Mucosa of stomach (tissue), 1 donor: Measurements from ENCODE around the gene FNDC3B.

Source experiments
- H3K27me3 ChIP-seq: one replicate; pipeline ENCODE4 v1.7.0; 2013; ENCODE audit warnings: mild to moderate bottlenecking, low read length; ENCODE audit not compliant: control insufficient read depth, insufficient read depth
- H3K36me3 ChIP-seq: one replicate; pipeline ENCODE4 v1.7.0; 2013; ENCODE audit warnings: low read length; ENCODE audit not compliant: control insufficient read depth, insufficient read depth
- H3K4me1 ChIP-seq: one replicate; pipeline ENCODE4 v1.7.0; 2013; ENCODE audit warnings: mild to moderate bottlenecking, low read length; ENCODE audit not compliant: control insufficient read depth, insufficient read depth
- H3K4me3 ChIP-seq: one replicate; pipeline ENCODE4 v1.7.0; 2013; ENCODE audit warnings: low read length
- H3K9ac ChIP-seq: one replicate; pipeline ENCODE4 v1.7.0; 2013; ENCODE audit warnings: mild to moderate bottlenecking, low read length, moderate library complexity
- H3K9me3 ChIP-seq: one replicate; pipeline ENCODE4 v1.7.0; 2013; ENCODE audit warnings: mild to moderate bottlenecking, low read length, moderate library complexity; ENCODE audit not compliant: control insufficient read depth
- donor health status: Pancreatic carcinoma.

FNDC3B gene

DNA sequence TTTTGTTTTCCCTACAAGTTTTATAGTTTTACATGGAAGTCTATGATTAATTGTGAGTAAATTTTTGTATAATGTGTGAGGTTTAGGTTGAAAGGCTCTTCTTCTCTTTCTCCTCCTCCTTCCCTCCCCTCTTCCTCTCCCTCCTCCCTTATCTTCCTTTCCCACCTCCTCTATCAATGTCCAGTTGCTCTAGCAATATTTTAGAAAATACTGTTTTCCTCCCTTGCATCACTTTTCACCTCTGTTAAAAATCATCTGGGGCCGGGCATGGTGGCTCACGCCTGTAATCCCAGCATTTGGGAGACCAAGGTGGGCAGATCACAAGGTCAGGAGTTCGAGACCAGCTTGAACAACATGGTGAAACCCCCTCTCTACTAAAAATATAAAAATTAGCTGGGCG lies 119.4 kb downstream of the FNDC3B start:
- H3K9ac ChIP-seq = no peak overlapping the region
- H3K4me1 ChIP-seq = peaks cover 29% of the 10 kb centered on the region
- no peaks in the 10 kb centered on the region for H3K36me3 ChIP-seq
- H3K27me3 ChIP-seq = no peaks in the 10 kb centered on the region
- no peak overlapping the region for H3K4me3 ChIP-seq
- H3K9me3 ChIP-seq = no peaks in the 10 kb centered on the region

DNA sequence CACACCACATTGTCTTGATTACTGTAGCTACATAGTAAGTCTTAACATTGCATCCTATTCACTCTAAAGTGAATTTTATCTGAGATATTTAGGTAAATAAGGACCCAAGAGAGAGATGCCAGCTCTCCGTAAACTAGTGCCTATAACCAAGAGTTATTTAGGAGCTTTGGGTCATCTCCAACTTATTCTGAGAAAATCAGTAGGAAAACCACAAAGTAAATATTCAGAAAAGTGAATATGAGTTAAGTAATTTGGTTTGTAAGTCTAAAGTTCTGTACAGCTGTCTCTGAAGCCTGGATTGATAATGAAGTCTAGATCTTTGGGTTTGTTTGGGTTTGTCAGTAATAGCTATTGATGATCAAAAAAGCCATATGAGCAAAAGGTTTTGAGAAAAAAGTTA lies 120.0 kb downstream of the FNDC3B start:
- Histone ChIP-seq H3K4me1 (peaks cover 26% of the 10 kb centered on the region), H3K36me3 (no peaks in the 10 kb centered on the region), H3K4me3 (no peak overlapping the region), H3K9me3 (no peaks in the 10 kb centered on the region), H3K9ac (no peak overlapping the region), H3K27me3 (no peaks in the 10 kb centered on the region)

DNA sequence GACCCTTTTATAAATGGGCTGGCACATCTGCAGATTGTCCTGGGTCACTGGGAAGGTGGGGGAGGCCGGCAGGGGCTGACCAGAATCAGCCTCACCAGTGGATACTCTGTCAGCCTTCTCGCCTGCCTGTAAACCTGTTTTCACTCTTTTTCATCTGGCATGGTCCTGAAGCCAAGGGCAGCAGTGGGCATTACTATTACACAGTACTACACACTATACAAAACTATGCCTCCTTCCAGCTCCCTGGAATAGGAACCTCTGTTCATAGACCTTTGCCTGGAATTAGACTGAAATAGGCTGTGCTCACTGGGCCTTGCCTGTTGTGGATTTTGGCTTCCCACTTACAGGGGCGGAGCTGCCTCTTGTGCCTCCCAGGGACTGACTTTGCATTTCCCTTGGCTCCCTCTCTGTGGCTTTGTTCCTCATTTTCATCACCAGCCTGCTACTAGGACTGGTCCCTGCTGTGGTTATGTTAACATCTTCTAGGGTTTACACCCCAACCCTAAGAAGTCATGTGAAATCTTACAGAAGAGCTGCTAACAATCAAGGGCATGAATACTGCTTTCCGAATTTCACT lies 120.7 kb downstream of the FNDC3B start:
- H3K4me3 ChIP-seq = no peak overlapping the region
- H3K9me3 ChIP-seq = no peaks in the 10 kb centered on the region
- no peak overlapping the region for H3K9ac ChIP-seq
- no peaks in the 10 kb centered on the region for H3K36me3 ChIP-seq
- H3K27me3 ChIP-seq = no peaks in the 10 kb centered on the region
- peaks cover 26% of the 10 kb centered on the region for H3K4me1 ChIP-seq

DNA sequence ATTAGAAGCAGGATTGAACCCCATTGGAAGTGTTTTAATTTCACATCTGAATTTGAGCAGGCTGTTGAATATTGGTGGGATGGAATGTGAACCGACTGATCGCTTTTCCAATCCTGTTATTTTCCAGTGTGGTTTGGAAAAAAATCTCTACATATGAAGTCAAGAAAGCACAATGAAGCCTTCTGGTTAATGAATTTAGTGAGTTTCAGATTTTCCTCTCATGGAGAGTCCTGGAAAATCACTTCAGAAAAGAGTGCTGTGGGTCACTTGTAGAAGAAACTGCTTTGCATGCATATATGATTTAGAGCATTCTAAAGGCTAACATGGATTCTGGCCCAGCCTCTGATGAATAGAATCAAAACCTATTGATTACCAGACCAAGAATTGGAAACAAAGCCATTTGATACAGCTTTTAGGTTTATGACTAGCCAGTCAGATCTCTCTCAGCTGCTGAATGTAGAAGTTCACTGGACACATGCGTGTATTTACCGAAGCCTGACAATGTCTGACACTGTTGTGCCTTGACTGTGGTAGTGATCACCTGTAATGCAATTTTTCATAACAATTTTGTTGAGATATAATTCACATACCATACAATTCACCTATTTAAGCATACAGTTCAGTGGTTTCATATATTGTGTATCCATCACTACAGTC lies 121.9 kb downstream of the FNDC3B start:
- Histone ChIP-seq H3K27me3 (no peaks in the 10 kb centered on the region), H3K9ac (no peak overlapping the region), H3K36me3 (no peaks in the 10 kb centered on the region), H3K9me3 (no peaks in the 10 kb centered on the region), H3K4me3 (no peak overlapping the region), H3K4me1 (peaks cover 14% of the 10 kb centered on the region)

DNA sequence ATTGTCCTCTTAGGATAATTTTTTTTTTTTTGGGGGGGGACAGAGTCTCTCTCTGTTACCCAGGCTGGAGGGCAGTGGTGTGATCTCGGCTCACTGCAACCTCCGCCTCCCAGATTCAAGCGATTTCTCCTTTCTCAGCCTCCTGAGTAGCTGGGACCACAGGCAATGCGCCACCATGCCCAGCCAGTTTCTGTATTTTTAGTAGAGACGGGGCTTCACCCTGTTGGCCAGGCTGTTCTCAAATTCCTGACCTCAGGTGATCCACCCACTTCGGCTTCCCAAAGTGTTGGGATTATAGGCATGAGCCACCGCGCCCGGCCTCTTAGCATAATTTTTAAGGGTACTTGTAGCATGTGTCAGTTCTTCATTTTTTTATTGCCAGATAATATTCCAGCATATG lies 122.6 kb downstream of the FNDC3B start:
- Histone ChIP-seq H3K9me3 (no peaks in the 10 kb centered on the region), H3K4me1 (peaks cover 7% of the 10 kb centered on the region), H3K9ac (no peak overlapping the region), H3K4me3 (no peak overlapping the region), H3K27me3 (no peaks in the 10 kb centered on the region), H3K36me3 (no peaks in the 10 kb centered on the region)

DNA sequence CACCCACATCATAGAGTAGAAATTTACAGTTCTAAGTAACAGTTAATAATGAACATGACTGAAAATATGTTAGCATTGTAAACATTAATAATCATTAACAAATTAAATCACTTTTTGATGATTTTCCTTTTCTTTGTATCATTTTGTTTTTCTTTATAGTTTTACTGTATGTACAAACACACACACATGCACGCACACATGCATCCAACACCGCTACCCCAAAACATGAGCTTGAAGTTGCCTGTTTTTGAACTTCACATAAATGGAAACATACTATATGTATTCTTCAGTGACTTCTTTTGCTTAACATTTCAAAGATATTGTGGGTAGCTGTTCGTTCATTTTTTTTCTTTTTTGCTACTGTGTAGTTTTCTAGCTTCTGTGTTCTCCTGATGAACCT lies 123.9 kb downstream of the FNDC3B start:
- no peak overlapping the region for H3K9ac ChIP-seq
- no peaks in the 10 kb centered on the region for H3K9me3 ChIP-seq
- no peak overlapping the region for H3K4me3 ChIP-seq
- no peaks in the 10 kb centered on the region for H3K4me1 ChIP-seq
- no peaks in the 10 kb centered on the region for H3K36me3 ChIP-seq
- H3K27me3 ChIP-seq = no peaks in the 10 kb centered on the region

DNA sequence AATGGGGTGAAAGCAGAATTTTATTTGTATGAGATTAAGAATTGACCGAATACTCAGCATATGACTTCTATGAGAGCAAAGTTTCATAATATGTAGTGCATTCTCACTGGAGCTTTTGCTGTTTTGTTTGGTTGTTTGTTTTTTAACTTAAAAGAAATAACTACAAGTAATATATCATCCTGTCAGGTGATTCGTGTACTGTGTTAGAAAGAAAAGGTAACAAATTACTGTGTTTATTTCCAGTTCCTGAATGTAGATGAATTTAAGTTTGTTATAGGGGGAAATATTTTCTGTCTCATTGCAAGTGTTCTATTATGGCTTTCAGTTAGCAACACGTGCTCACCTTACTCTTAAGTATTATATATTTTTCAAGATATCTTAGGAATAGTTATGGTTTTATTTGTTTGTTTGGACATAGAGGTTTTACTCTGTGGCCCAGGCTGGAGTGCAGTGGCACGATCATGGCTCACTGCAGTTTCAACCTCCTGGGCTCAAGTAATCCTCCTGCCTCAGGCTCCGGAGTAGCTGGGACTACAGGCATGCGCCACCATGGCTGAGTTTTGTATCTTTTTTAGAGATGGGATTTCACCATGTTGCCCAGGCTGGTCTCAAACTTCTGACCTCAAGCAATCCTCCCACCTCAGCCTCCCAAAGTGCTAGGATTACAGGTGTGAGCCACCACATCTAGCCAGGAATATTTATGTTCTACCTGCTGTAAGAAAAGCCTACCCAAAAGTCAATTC lies 125.4 kb downstream of the FNDC3B start:
- Histone ChIP-seq H3K9ac (no peak overlapping the region), H3K9me3 (no peaks in the 10 kb centered on the region), H3K4me1 (peaks cover 9% of the 10 kb centered on the region), H3K36me3 (no peaks in the 10 kb centered on the region), H3K27me3 (no peaks in the 10 kb centered on the region), H3K4me3 (no peak overlapping the region)

DNA sequence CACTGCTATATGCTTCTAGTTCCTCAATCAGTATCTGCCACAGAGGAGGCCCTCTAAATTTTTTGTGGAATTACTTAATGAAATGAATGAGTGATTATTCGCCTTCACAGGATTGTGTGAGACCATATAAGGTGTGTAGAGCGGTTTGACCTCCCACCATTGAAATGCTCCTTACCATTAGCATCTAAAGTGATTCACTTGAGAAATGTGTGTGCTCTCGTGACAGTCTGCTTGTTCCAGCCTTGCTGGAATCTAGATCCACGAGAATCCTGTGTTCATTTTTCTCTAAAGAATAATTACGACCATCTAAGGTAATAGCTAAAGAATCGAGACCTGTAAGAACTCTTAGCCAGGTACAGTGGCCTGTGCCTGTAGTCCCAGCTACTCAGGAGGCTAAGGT lies 126.9 kb downstream of the FNDC3B start:
- no peak overlapping the region for H3K9ac ChIP-seq
- H3K4me1 ChIP-seq = peaks cover 10% of the 10 kb centered on the region
- no peaks in the 10 kb centered on the region for H3K9me3 ChIP-seq
- H3K27me3 ChIP-seq = no peaks in the 10 kb centered on the region
- H3K4me3 ChIP-seq = no peak overlapping the region
- no peaks in the 10 kb centered on the region for H3K36me3 ChIP-seq

DNA sequence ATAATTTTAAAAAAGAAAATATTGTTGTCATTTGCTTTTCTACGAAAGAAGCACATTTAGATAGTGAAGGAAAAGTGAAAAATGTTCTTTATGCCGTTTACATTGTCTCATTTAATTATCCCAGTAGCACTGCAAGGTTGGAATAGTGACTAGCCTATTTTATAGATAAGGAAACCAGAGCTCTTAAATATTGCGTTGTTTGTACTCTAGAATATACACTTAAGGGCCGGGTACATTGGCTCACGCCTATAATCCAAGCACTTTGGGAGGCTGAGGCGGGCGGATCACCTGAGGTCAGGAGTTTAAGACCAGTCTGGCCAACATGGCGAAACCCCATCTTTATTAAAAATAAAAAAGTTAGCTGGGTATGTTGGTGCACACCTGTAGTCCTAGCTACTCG lies 127.5 kb downstream of the FNDC3B start:
- no peaks in the 10 kb centered on the region for H3K27me3 ChIP-seq
- H3K9me3 ChIP-seq = no peaks in the 10 kb centered on the region
- no peak overlapping the region for H3K9ac ChIP-seq
- peaks cover 10% of the 10 kb centered on the region for H3K4me1 ChIP-seq
- H3K4me3 ChIP-seq = no peak overlapping the region
- H3K36me3 ChIP-seq = no peaks in the 10 kb centered on the region

DNA sequence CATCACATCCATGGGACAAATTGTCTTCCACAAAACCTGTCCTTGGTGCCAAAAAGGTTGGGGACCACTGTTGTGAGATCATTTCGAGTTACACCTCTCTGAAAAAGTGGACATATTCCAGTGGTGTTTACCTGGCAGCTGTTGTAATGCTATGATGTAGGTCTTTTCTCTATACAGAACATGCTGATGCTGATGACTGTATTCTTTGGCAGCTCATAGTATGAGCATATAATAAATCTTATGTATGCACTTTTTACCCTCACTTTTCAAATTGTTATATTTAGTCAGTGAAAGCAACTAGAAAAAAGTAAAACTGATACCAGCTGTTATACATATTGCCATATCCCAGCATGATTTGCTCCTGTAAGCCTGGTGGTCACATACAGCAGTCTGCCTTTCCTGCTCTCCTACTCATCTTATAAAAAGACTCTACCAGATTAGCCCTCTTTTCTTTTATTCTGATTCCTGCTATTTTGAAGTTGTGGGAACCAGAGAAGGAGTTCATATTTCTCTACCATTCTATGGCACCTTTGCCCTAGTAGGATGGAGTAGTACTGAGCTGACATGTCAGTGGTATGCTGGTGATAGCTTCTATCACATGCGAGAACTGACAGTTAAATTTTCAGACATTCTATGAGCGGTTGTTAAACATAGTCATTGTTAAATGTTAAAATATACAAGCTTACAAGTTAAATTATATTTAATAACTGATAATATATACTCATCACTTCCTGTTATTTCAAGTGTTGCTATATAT lies 128.7 kb downstream of the FNDC3B start:
- no peaks in the 10 kb centered on the region for H3K27me3 ChIP-seq
- H3K4me3 ChIP-seq = no peak overlapping the region
- H3K9ac ChIP-seq = no peak overlapping the region
- peaks cover 10% of the 10 kb centered on the region for H3K4me1 ChIP-seq
- no peaks in the 10 kb centered on the region for H3K36me3 ChIP-seq
- H3K9me3 ChIP-seq = no peaks in the 10 kb centered on the region

DNA sequence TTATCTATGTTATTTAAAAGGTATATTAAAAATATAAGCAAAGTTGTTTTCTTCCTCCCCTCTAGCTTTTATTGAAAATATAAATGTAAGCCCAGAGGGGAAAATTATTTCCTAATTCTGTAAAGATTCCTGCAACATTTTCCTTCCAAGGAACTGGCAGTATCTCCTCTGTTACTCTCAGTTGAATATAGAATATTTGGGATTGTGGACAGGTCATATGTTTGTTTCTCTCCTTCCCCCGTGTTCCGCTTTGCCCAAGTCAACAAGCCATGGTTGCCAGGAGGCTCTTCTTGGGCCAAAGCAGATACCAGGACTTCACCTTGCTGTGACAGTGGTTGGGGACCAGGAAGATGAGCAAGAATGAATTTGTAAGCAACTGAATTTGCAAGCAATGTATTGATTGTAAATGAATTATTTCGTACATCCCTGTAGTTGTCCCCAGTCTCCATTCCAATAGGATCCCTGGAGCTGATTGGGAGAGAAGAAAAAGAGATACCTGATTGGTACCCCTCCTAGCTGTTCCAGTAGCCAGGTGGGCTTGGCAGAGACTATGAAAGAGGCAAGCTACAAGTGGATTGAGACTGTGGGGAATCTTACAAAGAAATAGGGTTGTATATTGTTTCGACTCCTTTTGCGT lies 130.8 kb downstream of the FNDC3B start:
- H3K9me3 ChIP-seq = no peaks in the 10 kb centered on the region
- H3K36me3 ChIP-seq = no peaks in the 10 kb centered on the region
- no peaks in the 10 kb centered on the region for H3K27me3 ChIP-seq
- peaks cover 20% of the 10 kb centered on the region for H3K4me1 ChIP-seq
- no peak overlapping the region for H3K4me3 ChIP-seq
- H3K9ac ChIP-seq = no peak overlapping the region
